B cell (primary cell): ENCODE measurements around the gene TMEM119. TPM values are rescaled to one million over a fixed set of nuclear protein-coding genes. Genes with fewer than 3 reads are reported as not detected.
A peak's percentile ranks its signal among the peaks of the same experiment; 100 is the strongest.

ENCODE experiments used
- ATAC-seq: fragments of 200-7000 bp; cut with Tn5 transposase; one replicate; pipeline ENCODE4 v1.10.0; 2021; ENCODE audit warnings: low read depth, mild to moderate bottlenecking, moderate number of reproducible peaks, moderate library complexity
- CTCF ChIA-PET: fragments of 350-600 bp; sonication (Branson Sonifier 250); formaldehyde crosslinking; loops from one replicate; lab custom pipeline; 2021; ENCODE audit warnings: antibody characterized with exemption, inconsistent platforms; lab: Charles Lee
- POLR2A ChIA-PET: fragments of 350-600 bp; sonication (Branson Sonifier 250); formaldehyde crosslinking; loops from one replicate; lab custom pipeline; 2021; ENCODE audit warnings: antibody characterized with exemption; lab: Charles Lee
- DNase-seq: peaks from one replicate; pipeline ENCODE4 v3.0.0; 2013
- H2AFZ ChIP-seq: 2 replicates; pipeline ENCODE4 v1.6.1; 2012; ENCODE audit warnings: mild to moderate bottlenecking, low read depth, low read length; ENCODE audit not compliant: insufficient read depth, poor library complexity, severe bottlenecking
- H3K27ac ChIP-seq, 2 donors: 1 replicate in 1 of 2; 2 replicates in 1 of 2; pipeline ENCODE4 v1.5.1; 2012 to 2013; ENCODE audit warnings: low read length in 2 of 2, mild to moderate bottlenecking in 2 of 2, moderate library complexity in 1 of 2
- H3K27me3 ChIP-seq, 4 experiments: fragments of 200-600 bp in 1 of 4; sonication (generic) in 1 of 4; replicated peaks in 1 of 4; 1 replicate in 2 of 4; 2 replicates in 2 of 4; pipeline versions ENCODE4 v1.6.1 to v1.7.0; 2013 to 2016; ENCODE audit warnings: low read length in 3 of 4, mild to moderate bottlenecking in 2 of 4, mixed read lengths in 1 of 4, moderate library complexity in 1 of 4; ENCODE audit not compliant: insufficient read depth in 4 of 4, control insufficient read depth in 3 of 4; ENCODE audit errors: control extremely low read depth in 1 of 4
- H3K36me3 ChIP-seq, 2 experiments: replicated peaks in 1 of 2; 1 replicate in 1 of 2; 2 replicates in 1 of 2; pipeline versions ENCODE4 v1.6.1 to v1.7.1; 2013; ENCODE audit warnings: low read length in 1 of 2; ENCODE audit not compliant: insufficient read depth in 2 of 2, control insufficient read depth in 1 of 2; ENCODE audit errors: control extremely low read depth in 1 of 2, extremely low read depth in 1 of 2
- H3K4me1 ChIP-seq, 2 donors: fragments of 200-600 bp in 1 of 2; sonication (generic) in 1 of 2; 1 replicate in 1 of 2; 2 replicates in 1 of 2; pipeline versions ENCODE4 v1.5.1 to v1.6.1; 2013 to 2017; ENCODE audit warnings: low read length in 2 of 2; ENCODE audit not compliant: control insufficient read depth in 2 of 2, insufficient read depth in 2 of 2
- H3K4me2 ChIP-seq: replicated peaks from 2 replicates; pipeline ENCODE3; 2012; ENCODE audit warnings: mild to moderate bottlenecking, low read depth, low read length; ENCODE audit not compliant: poor library complexity, severe bottlenecking
- H3K4me3 ChIP-seq, 5 experiments: fragments of 200-600 bp in 1 of 5; sonication (generic) in 1 of 5; 1 replicate in 3 of 5; 2 replicates in 2 of 5; pipeline versions ENCODE4 v1.5.1 to v1.7.0; 2011 to 2016; ENCODE audit warnings: low read length in 4 of 5, mild to moderate bottlenecking in 4 of 5, low read depth in 2 of 5, control low read depth in 1 of 5, moderate library complexity in 1 of 5; ENCODE audit not compliant: insufficient read depth in 1 of 5; ENCODE audit errors: control extremely low read depth in 1 of 5, extremely low read depth in 1 of 5
- H3K79me2 ChIP-seq: fragments of 200-600 bp; sonication (generic); one replicate; pipeline ENCODE4 v1.6.0; 2016; ENCODE audit warnings: low read length; ENCODE audit not compliant: control insufficient read depth, insufficient read depth
- H3K9ac ChIP-seq: fragments of 200-600 bp; sonication (generic); 2 replicates; pipeline ENCODE4 v1.6.1; 2017; ENCODE audit warnings: mild to moderate bottlenecking, low read length, moderate library complexity
- H3K9me3 ChIP-seq, 3 donors: one replicate each; pipeline versions ENCODE4 v1.6.1 to v1.7.1; 2013; ENCODE audit warnings: low read length in 2 of 3; ENCODE audit not compliant: control insufficient read depth in 2 of 3, insufficient read depth in 1 of 3; ENCODE audit errors: control extremely low read depth in 1 of 3
- H4K20me1 ChIP-seq: 2 replicates; pipeline ENCODE4 v1.6.0; 2012; ENCODE audit warnings: mild to moderate bottlenecking, low read length; ENCODE audit not compliant: insufficient read depth, control insufficient read depth, poor library complexity, severe bottlenecking
- H3K27ac Mint-ChIP-seq: one replicate; pipeline ENCODE4 v1.8.0; 2021; ENCODE audit warnings: mixed read lengths
- H3K27me3 Mint-ChIP-seq: one replicate; pipeline ENCODE4 v1.8.0; 2021; ENCODE audit warnings: mixed read lengths
- H3K4me1 Mint-ChIP-seq: one replicate; pipeline ENCODE4 v1.8.0; 2021; ENCODE audit warnings: mixed read lengths
- H3K4me3 Mint-ChIP-seq: one replicate; pipeline ENCODE4 v1.8.0; 2021; ENCODE audit warnings: mixed read lengths
- H3K9me3 Mint-ChIP-seq: one replicate; pipeline ENCODE4 v1.8.0; 2022; ENCODE audit warnings: mixed read lengths; ENCODE audit not compliant: insufficient read depth
- CTCF ChIP-seq: fragments of 200-600 bp; IDR thresholded peaks from one replicate; pipeline ENCODE4 v1.8.0; 2022; ENCODE audit warnings: antibody characterized with exemption, mild to moderate bottlenecking
- EZH2 ChIP-seq: IDR thresholded peaks from 2 replicates; pipeline ENCODE4 v1.6.1; 2012; ENCODE audit warnings: borderline replicate concordance, low read depth, mild to moderate bottlenecking, moderate library complexity, low read length; ENCODE audit not compliant: insufficient read depth, poor library complexity, severe bottlenecking
- WGBS: methylation state at CpG from one replicate; pipeline ENCODE4 v1.1.5; 2013; ENCODE audit warnings: missing lambda C conversion rate; ENCODE audit not compliant: insufficient coverage; 5-methylcytosine and 5-hydroxymethylcytosine counted together
- intact Hi-C: fragments of 100-400 bp; cut with micrococcal nuclease; formaldehyde crosslinking; loops from one replicate; pipeline ENCODE4 v1.10.0; 2022
- polyA plus RNA-seq: library from polyadenylated mRNA; depleted of rRNA; stranded (reverse); fragments of >200 nt; gene quantifications from 2 replicates; pipeline ENCODE4 v1.2.3, GENCODE V29; 2012
- total RNA-seq, 2 donors: library from RNA; stranded (reverse); fragments of 120-200 nt in 1 of 2; gene quantifications; 1 replicate in 1 of 2; 2 replicates in 1 of 2; pipeline versions ENCODE4 v1.2.3 to v1.2.4, GENCODE V29; 2013 to 2022

TMEM119 gene
- total and polyA plus RNA-seq, 2 donors (not counting 1 experiment from before 2014, with no cell fraction given) = 0.25 TPM; not detected in 1

- Mint-ChIP-seq H3K27me3 (no peaks in the 10 kb centered on the region), H3K4me3 (peak within 1 kb of the TSS; percentile 100), H3K4me1 (peaks cover 69% of the 10 kb centered on the region), H3K27ac (peak within 1 kb of the TSS; percentile 100), H3K9me3 (no peaks in the 10 kb centered on the region)
- peak within 1 kb of the TSS; percentile 89 for H3K9ac ChIP-seq
- peak within 1 kb of the TSS; percentile 84 to 99 (median 98) for H3K4me3 ChIP-seq
- intact Hi-C loops = loop anchor here (1.0 to 5.0 kb wide), 3 partner anchors 20 to 1151 kb away; partner anchors contain the start of genes FAM222A and FICD
- POLR2A ChIA-PET = interaction anchor here (1.0 to 3.2 kb wide), 5 partner anchors 52 to 80 kb away, joined by 3 to 51 read pairs (median 6); partner anchors contain the start of gene SELPLG
- DNase-seq (peak; percentile 95), ATAC-seq (peak; percentile 49)
- no peaks in the 10 kb centered on the region for H3K9me3 ChIP-seq
- H4K20me1 ChIP-seq = peaks cover 42% of the 10 kb centered on the region
- H2AFZ ChIP-seq = peak within 1 kb of the TSS; percentile 95
- peak within 1 kb of the TSS; percentile 94 for H3K4me2 ChIP-seq
- 0% methylated on average over 45 of the region's 57 CpGs for WGBS
- TF ChIP-seq EZH2 (no peak), CTCF (no peak)
- peaks cover 13 to 34% of the 10 kb centered on the region in 2 experiments for H3K36me3 ChIP-seq
- H3K27ac ChIP-seq = peak within 1 kb of the TSS; percentile 92 to 97
- H3K79me2 ChIP-seq = peaks cover 74% of the 10 kb centered on the region
- CTCF ChIA-PET = interaction anchor here (1.0 to 19.8 kb wide), 6 partner anchors 9 to 243 kb away, joined by 4 to 424 read pairs (median 104); partner anchors contain the start of gene SELPLG
- H3K4me1 ChIP-seq = peaks cover 44 to 52% of the 10 kb centered on the region in 2 donors
- no peaks in the 10 kb centered on the region for H3K27me3 ChIP-seq
Measured at GRCh38 chr12:108560752-108561719, 36.8 kb downstream of the TMEM119 start, which contains the start of gene SART3. TSS of gene SART3 (minus strand) at chr12:108561173. CDS start at chr12:108561154, 19 bp downstream.
